Measurements from ENCODE around the gene ADAMTS16.

ADAMTS16 gene

GRCh38 chr5:5340206-5340729 lies 200.1 kb downstream of the ADAMTS16 start:
- TF ChIP-seq CTCF (IDR thresholded peaks at IDR 0.05; ENCODE audit: low read depth, low read length), result peak; percentile 56
- H3K4me3 ChIP-seq (replicated peaks in 1 of 2; ENCODE audit: low read depth in 2 of 2, low read length in 2 of 2), result peak overlapping the region in 1 of 2 donors; percentile 11
- DNase-seq (ENCODE audit: low read depth in 2 of 2), result peak; percentile 86 to 88

GRCh38 chr5:5341531-5342292 lies 201.6 kb downstream of the ADAMTS16 start:
- no peak for TF ChIP-seq CTCF (IDR thresholded peaks at IDR 0.05; ENCODE audit: low read depth, low read length)
- peak in 1 of 2 donors; percentile 15 for DNase-seq (ENCODE audit: low read depth in 2 of 2)
- no peak overlapping the region for H3K4me3 ChIP-seq (replicated peaks in 1 of 2; ENCODE audit: low read depth in 2 of 2, low read length in 2 of 2)

GRCh38 chr5:5342784-5343183 lies 202.7 kb downstream of the ADAMTS16 start:
- no peak for TF ChIP-seq CTCF (IDR thresholded peaks at IDR 0.05; ENCODE audit: low read depth, low read length)
- DNase-seq (ENCODE audit: low read depth in 2 of 2), result peak; percentile 29 to 31

GRCh38 chr5:5343568-5343967 lies 203.4 kb downstream of the ADAMTS16 start:
- no peak for TF ChIP-seq CTCF (IDR thresholded peaks at IDR 0.05; ENCODE audit: low read depth, low read length)
- no peak for DNase-seq (ENCODE audit: low read depth in 2 of 2)
- no peak overlapping the region for H3K4me3 ChIP-seq (replicated peaks in 1 of 2; ENCODE audit: low read depth in 2 of 2, low read length in 2 of 2)

More at GRCh38 chr5:5342784-5343183, 202.7 kb downstream of the ADAMTS16 start:
- no peak overlapping the region for H3K4me3 ChIP-seq (replicated peaks in 1 of 2; ENCODE audit: low read depth in 2 of 2, low read length in 2 of 2)

- peak in 1 of 2 donors; percentile 13 for DNase-seq (ENCODE audit: low read depth in 2 of 2)
- no peak for TF ChIP-seq CTCF (IDR thresholded peaks at IDR 0.05; ENCODE audit: low read depth, low read length)
Measured at GRCh38 chr5:5344051-5344571, 204.0 kb downstream of the ADAMTS16 start.

GRCh38 chr5:5344606-5345005 lies 204.5 kb downstream of the ADAMTS16 start:
- no peak for TF ChIP-seq CTCF (IDR thresholded peaks at IDR 0.05; ENCODE audit: low read depth, low read length)
- DNase-seq (ENCODE audit: low read depth in 2 of 2), result no peak

More at GRCh38 chr5:5344051-5344571, 204.0 kb downstream of the ADAMTS16 start:
- H3K4me3 ChIP-seq (replicated peaks in 1 of 2; ENCODE audit: low read depth in 2 of 2, low read length in 2 of 2), result no peak overlapping the region

More at GRCh38 chr5:5344606-5345005, 204.5 kb downstream of the ADAMTS16 start:
- H3K4me3 ChIP-seq (replicated peaks in 1 of 2; ENCODE audit: low read depth in 2 of 2, low read length in 2 of 2), result no peak overlapping the region
